Neuronal stem cell (in vitro differentiated cells): Measurements from ENCODE around the gene SLC25A42.

Experiments used
- DNase-seq: peaks from one replicate; pipeline ENCODE4 v3.0.0-alpha.2; 2013; ENCODE audit warnings: low spot score
- H2AFZ ChIP-seq: one replicate; pipeline ENCODE4 v1.6.1; 2013; ENCODE audit warnings: mild to moderate bottlenecking, low read length, inconsistent platforms
- H2AK5ac ChIP-seq: 2 replicates; pipeline ENCODE4 v1.6.1; 2013; ENCODE audit warnings: low read depth, mild to moderate bottlenecking, inconsistent platforms, low read length, moderate library complexity, mixed read lengths
- H2BK120ac ChIP-seq: 2 replicates; pipeline ENCODE4 v1.6.1; 2013; ENCODE audit warnings: low read depth, mild to moderate bottlenecking, inconsistent platforms, low read length, moderate library complexity, mixed read lengths
- H2BK12ac ChIP-seq: one replicate; pipeline ENCODE4 v1.6.1; 2013; ENCODE audit warnings: low read length, inconsistent platforms
- H2BK15ac ChIP-seq: 2 replicates; pipeline ENCODE4 v1.6.1; 2013; ENCODE audit warnings: mild to moderate bottlenecking, low read length, inconsistent platforms, mixed read lengths
- H2BK5ac ChIP-seq: one replicate; pipeline ENCODE4 v1.6.1; 2013; ENCODE audit warnings: inconsistent platforms, mild to moderate bottlenecking, low read length, moderate library complexity
- H3K14ac ChIP-seq: one replicate; pipeline ENCODE4 v1.6.1; 2013; ENCODE audit warnings: low read length, inconsistent platforms
- H3K18ac ChIP-seq: 2 replicates; pipeline ENCODE4 v1.6.1; 2013; ENCODE audit warnings: low read length, inconsistent platforms
- H3K23ac ChIP-seq: 2 replicates; pipeline ENCODE4 v1.6.1; 2013; ENCODE audit warnings: low read depth, mild to moderate bottlenecking, mixed read lengths, low read length, inconsistent platforms; ENCODE audit not compliant: poor library complexity
- H3K27ac ChIP-seq: replicated peaks from 3 replicates; pipeline ENCODE4 v1.5.1; 2013; ENCODE audit warnings: low read length, inconsistent platforms
- H3K27me3 ChIP-seq, 3 experiments: 2 replicates each; pipeline ENCODE4 v1.6.1; 2013; ENCODE audit warnings: low read length in 3 of 3, mild to moderate bottlenecking in 2 of 3, inconsistent platforms in 1 of 3, low read depth in 1 of 3, mixed read lengths in 1 of 3, moderate library complexity in 1 of 3; ENCODE audit not compliant: control insufficient read depth in 3 of 3, insufficient read depth in 3 of 3
- H3K36me3 ChIP-seq, 2 donors: replicated peaks in 1 of 2; 2 replicates each; pipeline ENCODE4 v1.6.1; 2013; ENCODE audit warnings: low read length in 2 of 2; ENCODE audit not compliant: control insufficient read depth in 2 of 2, insufficient read depth in 2 of 2
- H3K4ac ChIP-seq: 2 replicates; pipeline ENCODE4 v1.6.1; 2013; ENCODE audit warnings: inconsistent platforms, mild to moderate bottlenecking, low read length, moderate library complexity
- H3K4me1 ChIP-seq, 2 donors: 1 replicate in 1 of 2; 2 replicates in 1 of 2; pipeline ENCODE4 v1.6.1; 2013; ENCODE audit warnings: low read length in 2 of 2, low read depth in 1 of 2; ENCODE audit not compliant: control insufficient read depth in 2 of 2, insufficient read depth in 1 of 2
- H3K4me2 ChIP-seq: one replicate; pipeline ENCODE4 v1.6.1; 2013; ENCODE audit warnings: mild to moderate bottlenecking, low read length, inconsistent platforms; ENCODE audit not compliant: insufficient read depth, poor library complexity, severe bottlenecking
- H3K4me3 ChIP-seq, 2 donors: 2 replicates each; pipeline ENCODE4 v1.5.1; 2013; ENCODE audit warnings: low read length in 2 of 2, mild to moderate bottlenecking in 2 of 2, inconsistent platforms in 1 of 2, moderate library complexity in 1 of 2
- H3K79me1 ChIP-seq: one replicate; pipeline ENCODE4 v1.6.1; 2013; ENCODE audit warnings: low read depth, mild to moderate bottlenecking, inconsistent platforms, low read length, moderate library complexity
- H3K9ac ChIP-seq: one replicate; pipeline ENCODE4 v1.6.1; 2013; ENCODE audit warnings: mild to moderate bottlenecking, low read depth, low read length, inconsistent platforms; ENCODE audit not compliant: poor library complexity
- H3K9me3 ChIP-seq, 2 donors: replicated peaks in 1 of 2; 2 replicates each; pipeline versions ENCODE3 to v1.6.1; 2013; ENCODE audit warnings: low read length in 2 of 2, mild to moderate bottlenecking in 2 of 2, inconsistent platforms in 1 of 2, low read depth in 1 of 2, mixed read lengths in 1 of 2, moderate library complexity in 1 of 2; ENCODE audit not compliant: control insufficient read depth in 2 of 2, insufficient read depth in 1 of 2
- H4K8ac ChIP-seq: one replicate; pipeline ENCODE4 v1.6.1; 2013; ENCODE audit warnings: low read depth, mild to moderate bottlenecking, inconsistent platforms, low read length, moderate library complexity
- H4K91ac ChIP-seq: one replicate; pipeline ENCODE4 v1.6.1; 2013; ENCODE audit warnings: low read length, low read depth, mild to moderate bottlenecking, inconsistent platforms; ENCODE audit not compliant: poor library complexity
- WGBS, 2 donors: extraction: QIAGEN DNeasy Blood & Tissue Kit; methylation state at CpG; one replicate each; pipeline ENCODE4 v1.1.7; 2013; ENCODE audit warnings: missing lambda C conversion rate in 2 of 2, mixed read lengths in 1 of 2; ENCODE audit not compliant: insufficient read length in 2 of 2, insufficient replicate concordance in 1 of 2; ENCODE audit errors: extremely low coverage in 2 of 2; 5-methylcytosine and 5-hydroxymethylcytosine counted together

SLC25A42 gene

GRCh38 chr19:19071897-19072296 is 8.1 kb downstream of the SLC25A42 start:
- Histone ChIP-seq H2BK5ac (no peak overlapping the region), H3K79me1 (peaks cover 2% of the 10 kb centered on the region), H4K8ac (no peak overlapping the region), H3K4ac (no peak overlapping the region), H3K27ac (no peak overlapping the region), H2AK5ac (no peak overlapping the region), H3K4me3 (no peak overlapping the region), H4K91ac (no peak overlapping the region), H3K18ac (no peak overlapping the region), H3K27me3 (peaks cover 0 to 8% (median 0%) of the 10 kb centered on the region in 3 experiments), H3K9me3 (peaks cover 0 to 2% of the 10 kb centered on the region in 2 donors), H2BK120ac (no peak overlapping the region), H3K23ac (no peak overlapping the region), H3K4me2 (no peak overlapping the region), H2BK15ac (no peak overlapping the region), H3K36me3 (no peaks in the 10 kb centered on the region), H3K4me1 (peaks cover 0 to 5% of the 10 kb centered on the region in 2 donors), H2AFZ (no peak overlapping the region), H3K9ac (no peak overlapping the region), H3K14ac (no peak overlapping the region), H2BK12ac (no peak overlapping the region)
- no CpG with 5 or more reads among the region's 8 CpGs for WGBS, 2 donors
- DNase-seq: no peak

- Histone ChIP-seq H4K8ac (no peak overlapping the region), H3K23ac (no peak overlapping the region), H2BK15ac (no peak overlapping the region), H3K36me3 (no peaks in the 10 kb centered on the region), H2BK120ac (no peak overlapping the region), H3K4me2 (no peak overlapping the region), H2AFZ (no peak overlapping the region), H3K9ac (peak overlapping the region; percentile 71), H3K27ac (peak overlapping the region; percentile 13), H2AK5ac (no peak overlapping the region), H2BK12ac (no peak overlapping the region), H3K27me3 (peaks cover 0 to 11% (median 0%) of the 10 kb centered on the region in 3 experiments), H3K4me1 (peaks cover 0 to 5% of the 10 kb centered on the region in 2 donors), H3K9me3 (peaks cover 0 to 2% of the 10 kb centered on the region in 2 donors), H3K4me3 (peak overlapping the region in 1 of 2 donors; percentile 39), H4K91ac (no peak overlapping the region), H3K79me1 (peaks cover 2% of the 10 kb centered on the region), H3K18ac (no peak overlapping the region), H2BK5ac (no peak overlapping the region), H3K4ac (no peak overlapping the region), H3K14ac (no peak overlapping the region)
- WGBS, 2 donors: 100% methylated on average over 1 to 3 of the region's 13 CpGs
- DNase-seq: no peak
These were observed 10.5 kb downstream of the SLC25A42 start for GRCh38 chr19:19074196-19074882.

GRCh38 chr19:19075126-19075525 is 11.3 kb downstream of the SLC25A42 start:
- H3K4ac ChIP-seq: no peak overlapping the region
- H4K8ac ChIP-seq: no peak overlapping the region
- no peak overlapping the region for H3K4me3 ChIP-seq
- peaks cover 2% of the 10 kb centered on the region for H3K79me1 ChIP-seq
- no peak overlapping the region for H3K27ac ChIP-seq
- H2AFZ ChIP-seq: no peak overlapping the region
- H2BK15ac ChIP-seq: no peak overlapping the region
- H3K4me1 ChIP-seq: peaks cover 0 to 5% of the 10 kb centered on the region in 2 donors
- no peak overlapping the region for H3K23ac ChIP-seq
- no CpG with 5 or more reads among the region's 8 CpGs for WGBS, 2 donors
- H3K4me2 ChIP-seq: no peak overlapping the region
- no peak overlapping the region for H3K18ac ChIP-seq
- DNase-seq: no peak
- H2BK12ac ChIP-seq: no peak overlapping the region
- H3K9me3 ChIP-seq: peaks cover 0 to 2% of the 10 kb centered on the region in 2 donors
- H3K14ac ChIP-seq: no peak overlapping the region
- H2BK120ac ChIP-seq: no peak overlapping the region
- no peak overlapping the region for H2AK5ac ChIP-seq
- H3K27me3 ChIP-seq: peaks cover 0 to 11% (median 0%) of the 10 kb centered on the region in 3 experiments
- no peaks in the 10 kb centered on the region for H3K36me3 ChIP-seq
- H2BK5ac ChIP-seq: no peak overlapping the region
- no peak overlapping the region for H3K9ac ChIP-seq
- no peak overlapping the region for H4K91ac ChIP-seq

GRCh38 chr19:19076476-19076875 is 12.7 kb downstream of the SLC25A42 start:
- H3K4me3 ChIP-seq: no peak overlapping the region
- H3K4me1 ChIP-seq: peaks cover 0 to 5% of the 10 kb centered on the region in 2 donors
- H3K27ac ChIP-seq: no peak overlapping the region
- H3K79me1 ChIP-seq: peaks cover 2% of the 10 kb centered on the region
- no peak overlapping the region for H4K91ac ChIP-seq
- no peak overlapping the region for H3K9ac ChIP-seq
- peaks cover 0 to 2% of the 10 kb centered on the region in 2 donors for H3K9me3 ChIP-seq
- H2AK5ac ChIP-seq: no peak overlapping the region
- no peak overlapping the region for H3K4ac ChIP-seq
- H2BK15ac ChIP-seq: no peak overlapping the region
- H3K27me3 ChIP-seq: peaks cover 0 to 11% (median 0%) of the 10 kb centered on the region in 3 experiments
- no peak overlapping the region for H3K4me2 ChIP-seq
- no peak overlapping the region for H2BK5ac ChIP-seq
- no peak overlapping the region for H2AFZ ChIP-seq
- no peaks in the 10 kb centered on the region for H3K36me3 ChIP-seq
- H3K18ac ChIP-seq: no peak overlapping the region
- H3K23ac ChIP-seq: no peak overlapping the region
- H2BK12ac ChIP-seq: no peak overlapping the region
- no peak overlapping the region for H4K8ac ChIP-seq
- no CpG with 5 or more reads among the region's 1 CpG for WGBS, 2 donors
- H2BK120ac ChIP-seq: no peak overlapping the region
- H3K14ac ChIP-seq: no peak overlapping the region
- DNase-seq: no peak
